DND-41 (cell line): ENCODE data around the gene KIF13A.
"Not testable (repeated sequence)": the region's sequence is repeated elsewhere in the genome, so short reads cannot be mapped to it uniquely, and the experiment has no call there.

Experiments
- ATAC-seq: fragments of 200-7000 bp; cut with Tn5 transposase; 3 replicates; pipeline ENCODE4 v1.9.1; 2021; ENCODE audit warnings: low read depth; ENCODE audit not compliant: insufficient read depth
- DNase-seq: peaks from one replicate; pipeline ENCODE4 v3.0.0-alpha.2; 2020
- H2AFZ ChIP-seq: 2 replicates; pipeline ENCODE4 v1.6.0; 2012; ENCODE audit warnings: low read depth, low read length
- H3K27ac ChIP-seq: 2 replicates; pipeline ENCODE4 v1.5.1; 2012; ENCODE audit warnings: low read length, inconsistent platforms
- H3K27me3 ChIP-seq: fragments of 200-600 bp; sonication (generic); 2 replicates; pipeline ENCODE4 v1.6.0; 2012; ENCODE audit warnings: low read length, mild to moderate bottlenecking, inconsistent platforms; ENCODE audit not compliant: insufficient read depth, poor library complexity
- H3K36me3 ChIP-seq: 2 replicates; pipeline ENCODE4 v1.5.1; 2012; ENCODE audit warnings: low read length, inconsistent platforms; ENCODE audit not compliant: insufficient read depth
- H3K4me1 ChIP-seq: 2 replicates; pipeline ENCODE4 v1.5.1; 2012; ENCODE audit warnings: mild to moderate bottlenecking, low read length; ENCODE audit not compliant: insufficient read depth
- H3K4me2 ChIP-seq: 2 replicates; pipeline ENCODE4 v1.6.0; 2012; ENCODE audit warnings: mild to moderate bottlenecking, moderate library complexity, low read length, inconsistent platforms; ENCODE audit not compliant: insufficient read depth
- H3K4me3 ChIP-seq, 2 experiments: fragments of 200-600 bp in 1 of 2; shearing (Covaris generic) in 1 of 2; 2 replicates each; pipeline ENCODE4 v1.5.1; 2012 to 2016; ENCODE audit warnings: inconsistent platforms in 2 of 2, low read length in 2 of 2, mild to moderate bottlenecking in 2 of 2, low read depth in 1 of 2, moderate library complexity in 1 of 2
- H3K79me2 ChIP-seq: 2 replicates; pipeline ENCODE4 v1.6.0; 2012; ENCODE audit warnings: low read length, inconsistent platforms; ENCODE audit not compliant: insufficient read depth
- H3K9ac ChIP-seq: 2 replicates; pipeline ENCODE4 v1.6.0; 2012; ENCODE audit warnings: low read depth, mild to moderate bottlenecking, inconsistent platforms, low read length, moderate library complexity
- H3K9me3 ChIP-seq: 2 replicates; pipeline ENCODE4 v1.5.1; 2012; ENCODE audit warnings: low read length, moderate library complexity, mild to moderate bottlenecking, inconsistent platforms; ENCODE audit not compliant: insufficient read depth, severe bottlenecking
- H4K20me1 ChIP-seq: 2 replicates; pipeline ENCODE4 v1.6.0; 2012; ENCODE audit warnings: low read length; ENCODE audit not compliant: insufficient read depth
- CTCF ChIP-seq: IDR thresholded peaks from 2 replicates; pipeline ENCODE4 v1.5.1; 2012; ENCODE audit warnings: borderline replicate concordance, low read length, moderate library complexity, mild to moderate bottlenecking; ENCODE audit not compliant: poor library complexity, severe bottlenecking; ENCODE audit errors: extremely low read depth
- EZH2 ChIP-seq: IDR thresholded peaks from 3 replicates; pipeline ENCODE4 v1.6.1; 2012; ENCODE audit warnings: borderline replicate concordance, low read depth, mild to moderate bottlenecking, moderate library complexity, low read length, inconsistent platforms; ENCODE audit not compliant: severe bottlenecking

The KIF13A gene

GRCh38 chr6:18011287-18011686, 23.9 kb upstream of the KIF13A start:
- no peaks in the 10 kb centered on the region for H4K20me1 ChIP-seq
- H3K9me3 ChIP-seq = no peaks in the 10 kb centered on the region
- no peaks in the 10 kb centered on the region for H3K27me3 ChIP-seq
- ATAC-seq (no peak), DNase-seq (no peak)
- H3K4me1 ChIP-seq = no peaks in the 10 kb centered on the region
- H3K36me3 ChIP-seq = no peaks in the 10 kb centered on the region
- no peaks in the 10 kb centered on the region for H3K79me2 ChIP-seq
- no peak overlapping the region for H3K4me3 ChIP-seq
- H2AFZ ChIP-seq = no peak overlapping the region
- no peak overlapping the region for H3K27ac ChIP-seq
- TF ChIP-seq EZH2 (no peak), CTCF (no peak)
- no peak overlapping the region for H3K4me2 ChIP-seq
- no peak overlapping the region for H3K9ac ChIP-seq

- H3K27ac ChIP-seq, H3K9me3 ChIP-seq, H3K9ac ChIP-seq, H3K4me1 ChIP-seq, ATAC-seq, H3K4me3 ChIP-seq, H3K79me2 ChIP-seq, H4K20me1 ChIP-seq, DNase-seq, H2AFZ ChIP-seq, H3K4me2 ChIP-seq, H3K36me3 ChIP-seq, H3K27me3 ChIP-seq: not testable (repeated sequence)
Measured at GRCh38 chr6:18010540-18010939, 23.1 kb upstream of the KIF13A start.

DNA sequence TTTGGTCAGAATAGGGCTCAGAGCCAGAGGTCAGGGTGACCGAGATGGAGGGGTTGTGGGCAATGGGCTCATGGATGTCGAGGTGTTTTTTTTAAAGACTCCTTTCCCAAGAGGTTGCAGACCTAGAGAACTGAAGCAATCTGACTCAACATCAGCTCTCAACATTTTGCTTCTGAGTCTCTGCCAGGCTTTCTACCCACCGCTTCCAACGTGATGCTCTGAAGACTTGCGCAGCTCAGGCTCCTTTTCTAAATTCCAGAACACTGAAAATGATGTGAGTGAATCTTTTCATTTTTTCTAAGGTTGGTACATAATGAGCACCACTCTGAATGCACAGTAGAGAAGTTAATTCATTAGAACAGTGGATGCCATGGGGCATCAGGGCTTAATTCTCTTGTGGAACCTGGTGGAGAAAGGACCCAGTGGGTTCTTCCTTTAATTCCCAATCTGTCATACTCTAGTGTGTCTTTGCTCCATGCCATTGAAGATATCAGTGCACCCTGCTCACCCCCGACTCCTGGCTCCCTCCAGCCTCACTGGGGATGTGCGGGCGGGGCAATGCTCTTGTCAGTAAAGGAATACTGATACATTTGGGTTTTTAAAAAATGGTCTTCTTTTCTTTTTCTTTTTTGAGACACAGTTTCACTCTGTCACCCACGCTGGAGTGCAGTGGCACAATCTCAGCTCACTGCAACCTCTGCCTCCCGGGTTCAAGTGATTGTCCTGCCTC, 17.0 kb upstream of the KIF13A start:
- Histone ChIP-seq H3K4me3 (no peak overlapping the region), H3K9ac (no peak overlapping the region), H4K20me1 (no peaks in the 10 kb centered on the region), H3K27ac (no peak overlapping the region), H3K9me3 (no peaks in the 10 kb centered on the region), H3K4me2 (no peak overlapping the region), H3K36me3 (no peaks in the 10 kb centered on the region), H3K4me1 (no peaks in the 10 kb centered on the region), H2AFZ (no peak overlapping the region; the same call in 1 of the 2 replicates), H3K79me2 (no peaks in the 10 kb centered on the region), H3K27me3 (no peaks in the 10 kb centered on the region)
- TF ChIP-seq CTCF (no peak), EZH2 (no peak)
- no peak for ATAC-seq
- DNase-seq = no peak

DNA sequence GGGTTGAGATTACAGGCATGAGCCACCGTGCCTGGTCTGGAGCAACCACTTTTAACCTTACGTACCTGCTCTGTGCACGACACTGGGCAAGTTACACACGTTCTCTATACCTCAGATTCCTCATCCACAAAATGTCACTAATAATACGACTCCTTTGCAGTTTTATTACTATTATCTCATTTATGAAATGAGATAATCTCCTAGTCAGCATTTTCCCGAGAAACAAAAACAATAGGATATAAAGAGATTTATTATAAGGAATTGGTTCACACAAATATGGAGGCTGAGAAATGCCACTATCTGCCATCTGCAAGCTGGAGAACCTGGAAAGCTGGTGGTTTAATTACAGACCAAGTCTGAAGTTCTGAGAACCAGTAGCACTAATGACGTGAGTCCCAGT, 12.0 kb upstream of the KIF13A start:
- TF ChIP-seq CTCF (no peak), EZH2 (no peak)
- Histone ChIP-seq H3K4me3 (no peak overlapping the region), H3K4me1 (no peaks in the 10 kb centered on the region)

More for the DNA sequence above, 12.0 kb upstream of the KIF13A start:
- no peaks in the 10 kb centered on the region for H3K9me3 ChIP-seq
- no peak for ATAC-seq
- H3K9ac ChIP-seq = no peak overlapping the region
- H3K79me2 ChIP-seq = no peaks in the 10 kb centered on the region
- no peak overlapping the region for H3K27ac ChIP-seq
- no peak overlapping the region for H2AFZ ChIP-seq
- no peaks in the 10 kb centered on the region for H3K36me3 ChIP-seq
- no peaks in the 10 kb centered on the region for H3K27me3 ChIP-seq
- DNase-seq = no peak
- H4K20me1 ChIP-seq = no peaks in the 10 kb centered on the region
- no peak overlapping the region for H3K4me2 ChIP-seq
